C4-2B (cell line): ENCODE measurements around the gene KCNAB1.

Source experiments
- CTCF ChIP-seq: fragments of 450-650 bp; conservative IDR thresholded peaks from 2 replicates; pipeline ENCODE4 v1.5.1; 2017; ENCODE audit warnings: mild to moderate bottlenecking
- ZFX ChIP-seq: fragments of 450-650 bp; IDR thresholded peaks from 2 replicates; pipeline ENCODE4 v1.6.1; 2017

DNA sequence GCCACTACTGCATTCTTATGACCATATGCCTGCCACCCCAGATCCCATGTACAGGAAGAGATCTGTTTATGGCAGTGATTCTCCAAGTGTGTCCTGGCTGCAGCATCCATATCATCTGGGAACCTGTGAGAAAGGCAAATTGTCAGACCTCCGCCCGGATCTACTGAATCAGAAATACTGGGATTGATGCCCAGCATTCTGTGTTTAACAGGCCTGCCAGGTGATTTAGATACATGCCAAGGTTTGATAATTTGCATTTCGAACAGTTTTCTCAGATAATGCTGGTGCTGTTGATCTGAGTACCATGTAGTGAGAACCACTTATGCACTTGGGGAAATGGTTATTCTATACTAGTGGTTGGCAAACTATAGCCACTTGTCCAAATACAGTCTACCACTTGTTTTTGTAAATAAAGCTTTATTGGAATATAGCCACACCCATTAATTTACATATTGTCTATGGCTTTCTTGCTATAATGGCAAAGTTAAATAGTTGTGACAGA is 269.1 kb downstream of the KCNAB1 start:
- TF ChIP-seq CTCF (no peak), ZFX (no peak)
